Body of pancreas (tissue), 4 donors: ENCODE measurements around the gene SIN3B.

ENCODE experiments used
- CTCF ChIP-seq, 7 experiments: fragments of 450-650 bp in 4 of 7; fragments of 200-600 bp in 3 of 7; sonication (generic) in 3 of 7; IDR thresholded peaks; one replicate each; pipeline ENCODE4 v1.5.1; 2016 to 2019; ENCODE audit warnings: antibody characterized with exemption in 7 of 7
- POLR2A ChIP-seq, 3 donors: fragments of 450-650 bp; IDR thresholded peaks; one replicate each; pipeline ENCODE4 v1.6.1; 2016; ENCODE audit warnings: antibody characterized with exemption in 3 of 3, mild to moderate bottlenecking in 2 of 3

DNA sequence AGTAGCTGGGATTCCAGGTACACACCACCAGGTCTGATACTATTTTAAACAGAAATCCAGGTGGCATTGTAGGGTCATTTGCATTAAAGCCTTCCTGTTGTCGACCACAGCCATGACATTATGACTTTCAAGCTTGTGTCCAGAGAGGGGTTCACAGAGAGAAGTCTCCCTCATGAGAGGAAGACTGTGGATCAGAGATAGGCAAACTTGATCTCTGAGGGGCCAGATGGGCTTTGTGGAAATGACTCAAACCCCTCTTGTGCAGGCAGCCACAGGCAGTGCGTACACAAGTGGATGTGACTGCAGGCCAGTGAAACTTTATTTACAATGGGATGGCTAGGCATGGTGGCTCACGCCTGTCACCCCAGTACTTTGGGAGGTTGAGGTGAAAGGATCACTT is 31.8 kb downstream of the SIN3B start:
- TF ChIP-seq POLR2A (IDR thresholded peaks at IDR 0.05) (no peak), CTCF (IDR thresholded peaks at IDR 0.05) (no peak)
